ENCODE results near the gene REV1. TPM values are rescaled to one million over a fixed set of nuclear protein-coding genes. Genes with fewer than 3 reads are reported as not detected.

The REV1 gene
- total RNA-seq, 1 experiment from 2014 or later = 39.6 TPM

- Mint-ChIP-seq H3K27me3 (ENCODE audit: insufficient read depth, unreplicated experiment) (no peaks in the 10 kb centered on the region), H3K36me3 (ENCODE audit: insufficient read depth, unreplicated experiment) (peaks cover 15% of the 10 kb centered on the region), H3K4me1 (ENCODE audit: low read depth, unreplicated experiment) (peaks cover 10% of the 10 kb centered on the region), H3K4me3 (ENCODE audit: unreplicated experiment) (peak overlapping the region; percentile 100), H3K27ac (ENCODE audit: unreplicated experiment) (peak overlapping the region; percentile 47), H3K9me3 (ENCODE audit: unreplicated experiment) (no peaks in the 10 kb centered on the region)
- Histone ChIP-seq H3K9me3 (no peaks in the 10 kb centered on the region), H3K27me3 (replicated peaks; ENCODE audit: control insufficient read depth, insufficient read depth, low read length) (no peaks in the 10 kb centered on the region), H3K4me1 (peaks cover 7% of the 10 kb centered on the region; the same call in 1 of the 2 replicates), H3K4me3 (ENCODE audit: low read depth, low read length) (peak overlapping the region; percentile 87), H3K36me3 (ENCODE audit: control insufficient read depth, insufficient read depth, low read length) (no peaks in the 10 kb centered on the region)
- DNase-seq = no peak
- BruUV-seq (replicated peaks) = TSS peak; percentile 57
- TF ChIP-seq CTCF (IDR thresholded peaks at IDR 0.05; ENCODE audit: insufficient read depth in 1 of 2, low read depth in 1 of 2, low read length in 1 of 2, severe bottlenecking in 1 of 2, unreplicated experiment in 1 of 2) = no peak
- ChIA-PET CTCF (interaction anchor here (0.5 to 1.0 kb wide), 4 partner anchors 10 to 312 kb away, joined by 3 to 4 read pairs (median 3); no protein-coding TSS in a partner anchor), POLR2A (no interaction called here)
- intact Hi-C loops (cut with micrococcal nuclease; ENCODE audit: unreplicated experiment) = loop anchor here (1.0 to 2.0 kb wide), 3 partner anchors 48 to 154 kb away; partner anchors contain the start of gene EIF5B
Measured at GRCh38 chr2:99490623-99491461, 1.0 kb upstream of the REV1 start.

- Histone ChIP-seq H3K4me3 (ENCODE audit: low read depth, low read length) (peak overlapping the region; percentile 87), H3K4me1 (peaks cover 5% of the 10 kb centered on the region; the same call in 1 of the 2 replicates), H3K9me3 (no peaks in the 10 kb centered on the region), H3K36me3 (ENCODE audit: control insufficient read depth, insufficient read depth, low read length) (no peaks in the 10 kb centered on the region), H3K27me3 (replicated peaks; ENCODE audit: control insufficient read depth, insufficient read depth, low read length) (no peaks in the 10 kb centered on the region)
- POLR2A ChIA-PET = no interaction called here
- H3K27ac Mint-ChIP-seq (ENCODE audit: unreplicated experiment) = peak overlapping the region; percentile 99
- intact Hi-C loops (cut with micrococcal nuclease; ENCODE audit: unreplicated experiment) = loop anchor here (5.0 kb wide), 1 partner anchor 347 kb away; the partner anchor contains the start of gene C2orf15
- H3K4me3 Mint-ChIP-seq (ENCODE audit: unreplicated experiment) = peak overlapping the region; percentile 100
- peaks cover 7% of the 10 kb centered on the region for H3K4me1 Mint-ChIP-seq (ENCODE audit: low read depth, unreplicated experiment)
- peak; percentile 80 to 83 for DNase-seq
- no peaks in the 10 kb centered on the region for H3K27me3 Mint-ChIP-seq (ENCODE audit: insufficient read depth, unreplicated experiment)
- H3K9me3 Mint-ChIP-seq (ENCODE audit: unreplicated experiment) = no peaks in the 10 kb centered on the region
- CTCF ChIA-PET = no interaction called here
- no TSS peak for BruUV-seq (replicated peaks)
- TF ChIP-seq CTCF (IDR thresholded peaks at IDR 0.05; ENCODE audit: insufficient read depth in 1 of 2, low read depth in 1 of 2, low read length in 1 of 2, severe bottlenecking in 1 of 2, unreplicated experiment in 1 of 2) = no peak
- H3K36me3 Mint-ChIP-seq (ENCODE audit: insufficient read depth, unreplicated experiment) = peaks cover 15% of the 10 kb centered on the region
Measured at GRCh38 chr2:99489063-99489760, 605 bp downstream of the REV1 start.

GRCh38 chr2:99488539-99489062 is 1.2 kb downstream of the REV1 start:
- Histone ChIP-seq H3K36me3 (ENCODE audit: control insufficient read depth, insufficient read depth, low read length) (no peaks in the 10 kb centered on the region), H3K4me3 (ENCODE audit: low read depth, low read length) (peak overlapping the region; percentile 87), H3K27me3 (replicated peaks; ENCODE audit: control insufficient read depth, insufficient read depth, low read length) (no peaks in the 10 kb centered on the region), H3K9me3 (no peaks in the 10 kb centered on the region), H3K4me1 (peaks cover 5% of the 10 kb centered on the region; the same call in 1 of the 2 replicates)
- peak overlapping the region; percentile 99 for H3K27ac Mint-ChIP-seq (ENCODE audit: unreplicated experiment)
- ChIA-PET CTCF (no interaction called here), POLR2A (no interaction called here)
- BruUV-seq (replicated peaks) = TSS peak; percentile 28
- no peaks in the 10 kb centered on the region for H3K9me3 Mint-ChIP-seq (ENCODE audit: unreplicated experiment)
- peaks cover 15% of the 10 kb centered on the region for H3K36me3 Mint-ChIP-seq (ENCODE audit: insufficient read depth, unreplicated experiment)
- H3K27me3 Mint-ChIP-seq (ENCODE audit: insufficient read depth, unreplicated experiment) = no peaks in the 10 kb centered on the region
- TF ChIP-seq CTCF (IDR thresholded peaks at IDR 0.05; ENCODE audit: insufficient read depth in 1 of 2, low read depth in 1 of 2, low read length in 1 of 2, severe bottlenecking in 1 of 2, unreplicated experiment in 1 of 2) = no peak
- peak in 1 of 2 experiments; percentile 34 for DNase-seq
- intact Hi-C loops (cut with micrococcal nuclease; ENCODE audit: unreplicated experiment) = loop anchor here (5.0 kb wide), 1 partner anchor 346 kb away; the partner anchor contains the start of gene C2orf15
- H3K4me3 Mint-ChIP-seq (ENCODE audit: unreplicated experiment) = peak overlapping the region; percentile 100
- peaks cover 7% of the 10 kb centered on the region for H3K4me1 Mint-ChIP-seq (ENCODE audit: low read depth, unreplicated experiment)

Measured in Caco-2 (cell line).